ENCODE data around the gene HNRNPA0. TPM values are rescaled to one million over a fixed set of nuclear protein-coding genes. Genes with fewer than 3 reads are reported as not detected.

Gene HNRNPA0
- polyA plus RNA-seq, 1 of the 3 experiments (the other 2 are of a cell fraction) = 24.9 TPM

DNA sequence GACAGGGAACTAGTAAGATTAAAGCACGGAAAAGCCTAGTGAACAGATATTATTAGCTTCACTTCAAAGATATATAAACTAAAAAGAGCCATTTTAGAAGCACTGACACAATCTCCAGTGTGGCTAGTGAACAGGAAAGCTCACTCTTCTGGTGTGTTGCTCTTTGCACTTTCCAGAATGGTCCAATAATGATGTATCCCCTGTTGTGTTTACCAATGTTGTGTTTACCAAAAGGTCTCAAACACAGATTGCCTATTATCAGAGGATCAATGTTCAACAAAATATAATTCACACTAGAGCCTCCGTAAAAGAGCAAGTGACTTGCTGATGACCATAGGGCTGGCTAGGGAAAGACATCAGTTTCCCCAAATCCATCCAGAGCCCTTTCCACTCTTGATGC is 29.9 kb downstream of the HNRNPA0 start:
- H4K20me1 ChIP-seq (ENCODE audit: insufficient read depth) = no peaks in the 10 kb centered on the region
- no peak overlapping the region for H3K4me2 ChIP-seq
- H3K36me3 ChIP-seq (replicated peaks in 1 of 2; ENCODE audit: control insufficient read depth in 1 of 2, insufficient read depth in 2 of 2, low read length in 1 of 2) = no peaks in the 10 kb centered on the region
- DNase-seq = no peak
- no peak overlapping the region for H3K27ac ChIP-seq (ENCODE audit: low read depth in 2 of 2, low read length in 1 of 2)
- no peaks in the 10 kb centered on the region for H3F3A ChIP-seq (replicated peaks; ENCODE audit: insufficient read depth)
- no peak overlapping the region for H3K9ac ChIP-seq
- H3K79me2 ChIP-seq (ENCODE audit: insufficient read depth) = no peaks in the 10 kb centered on the region
- no peaks in the 10 kb centered on the region for H3K4me1 ChIP-seq (ENCODE audit: control insufficient read depth in 1 of 2, insufficient read depth in 2 of 2, low read depth in 1 of 2, low read length in 1 of 2)
- 62% methylated on average over 2 of the region's 2 CpGs for WGBS (ENCODE audit: low lambda C conversion rate)
- no peaks in the 10 kb centered on the region for H3K27me3 ChIP-seq (ENCODE audit: insufficient read depth)
- H3K4me3 ChIP-seq (ENCODE audit: low read depth in 2 of 2, low read length in 1 of 2) = no peak overlapping the region
- ChIA-PET CTCF (no interaction called here), POLR2A (no interaction called here)
- no peaks in the 10 kb centered on the region for H3K9me2 ChIP-seq
- H2AFZ ChIP-seq (ENCODE audit: low read depth) = no peak overlapping the region
- TF ChIP-seq CHD2 (IDR thresholded peaks at IDR 0.05; ENCODE audit: low read length, partially characterized antibody) = no peak
- TF ChIP-seq USF1 (IDR thresholded peaks at IDR 0.05; ENCODE audit: borderline replicate concordance, low read depth) = no peak
- TF ChIP-seq NRF1 (IDR thresholded peaks at IDR 0.05; ENCODE audit: low read depth, low read length) = no peak
- no peak for TF ChIP-seq EZH2phosphoT487 (IDR thresholded peaks at IDR 0.05; ENCODE audit: borderline replicate concordance, low read depth)
- TF ChIP-seq JUND (IDR thresholded peaks at IDR 0.05) = no peak
- no peak for TF ChIP-seq TAF1 (IDR thresholded peaks at IDR 0.05; ENCODE audit: borderline replicate concordance, low read depth, low read length)
- no peak for TF ChIP-seq FOXJ3 (CRISPR knock-in tag; IDR thresholded peaks at IDR 0.05)
- TF ChIP-seq RXRA (IDR thresholded peaks at IDR 0.05; ENCODE audit: borderline replicate concordance, low read depth) = no peak
- TF ChIP-seq SMC3 (IDR thresholded peaks at IDR 0.05; ENCODE audit: low read depth, low read length) = no peak
- no peak for TF ChIP-seq NFIC (IDR thresholded peaks at IDR 0.05; ENCODE audit: borderline replicate concordance)
- TF ChIP-seq GATA2 (CRISPR knock-in tag; IDR thresholded peaks at IDR 0.05) = no peak
- no peak for TF ChIP-seq MEF2A (IDR thresholded peaks at IDR 0.05; ENCODE audit: borderline replicate concordance, low read depth)
- TF ChIP-seq IRF3 (IDR thresholded peaks at IDR 0.05; ENCODE audit: low read depth, low read length) = no peak
- TF ChIP-seq, protein P1, sequence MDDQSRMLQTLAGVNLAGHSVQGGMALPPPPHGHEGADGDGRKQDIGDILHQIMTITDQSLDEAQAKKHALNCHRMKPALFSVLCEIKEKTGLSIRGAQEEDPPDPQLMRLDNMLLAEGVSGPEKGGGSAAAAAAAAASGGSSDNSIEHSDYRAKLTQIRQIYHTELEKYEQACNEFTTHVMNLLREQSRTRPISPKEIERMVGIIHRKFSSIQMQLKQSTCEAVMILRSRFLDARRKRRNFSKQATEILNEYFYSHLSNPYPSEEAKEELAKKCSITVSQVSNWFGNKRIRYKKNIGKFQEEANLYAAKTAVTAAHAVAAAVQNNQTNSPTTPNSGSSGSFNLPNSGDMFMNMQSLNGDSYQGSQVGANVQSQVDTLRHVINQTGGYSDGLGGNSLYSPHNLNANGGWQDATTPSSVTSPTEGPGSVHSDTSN (IDR thresholded peaks at IDR 0.05) = no peak
- H3K9me3 ChIP-seq = no peaks in the 10 kb centered on the region

- Histone ChIP-seq H3K9ac (no peak overlapping the region), H3K9me3 (no peaks in the 10 kb centered on the region), H3K27me3 (ENCODE audit: insufficient read depth) (no peaks in the 10 kb centered on the region), H3K4me1 (ENCODE audit: control insufficient read depth in 1 of 2, insufficient read depth in 2 of 2, low read depth in 1 of 2, low read length in 1 of 2) (no peaks in the 10 kb centered on the region), H3K9me2 (no peaks in the 10 kb centered on the region), H3K4me2 (no peak overlapping the region), H3F3A (replicated peaks; ENCODE audit: insufficient read depth) (no peaks in the 10 kb centered on the region), H3K79me2 (ENCODE audit: insufficient read depth) (no peaks in the 10 kb centered on the region), H3K27ac (ENCODE audit: low read depth in 2 of 2, low read length in 1 of 2) (no peak overlapping the region), H3K4me3 (ENCODE audit: low read depth in 2 of 2, low read length in 1 of 2) (no peak overlapping the region), H2AFZ (ENCODE audit: low read depth) (no peak overlapping the region), H3K36me3 (replicated peaks in 1 of 2; ENCODE audit: control insufficient read depth in 1 of 2, insufficient read depth in 2 of 2, low read length in 1 of 2) (no peaks in the 10 kb centered on the region), H4K20me1 (ENCODE audit: insufficient read depth) (no peaks in the 10 kb centered on the region)
- CTCF ChIA-PET = interaction anchor here (0.7 to 1.8 kb wide), 7 partner anchors 8 to 89 kb away, joined by 3 to 8 read pairs (median 3); no protein-coding TSS in a partner anchor
- no peak for DNase-seq
- TF ChIP-seq TEAD4 (IDR thresholded peaks at IDR 0.05; ENCODE audit: borderline replicate concordance, insufficient read depth) = no peak
- no peak for TF ChIP-seq ELF1 (IDR thresholded peaks at IDR 0.05)
- TF ChIP-seq ZBTB33 (IDR thresholded peaks at IDR 0.05; ENCODE audit: borderline replicate concordance, low read depth) = no peak
- TF ChIP-seq GABPA (IDR thresholded peaks at IDR 0.05; ENCODE audit: low read depth) = no peak
- TF ChIP-seq, protein P2, sequence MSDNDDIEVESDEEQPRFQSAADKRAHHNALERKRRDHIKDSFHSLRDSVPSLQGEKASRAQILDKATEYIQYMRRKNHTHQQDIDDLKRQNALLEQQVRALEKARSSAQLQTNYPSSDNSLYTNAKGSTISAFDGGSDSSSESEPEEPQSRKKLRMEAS (IDR thresholded peaks at IDR 0.05; ENCODE audit: low read depth) = no peak
- no peak for TF ChIP-seq POLR2AphosphoS5 (IDR thresholded peaks at IDR 0.05; ENCODE audit: low read depth, low read length)
- TF ChIP-seq SMC3 (IDR thresholded peaks at IDR 0.05; ENCODE audit: low read depth, low read length) = no peak
- no peak for TF ChIP-seq FOSL2 (IDR thresholded peaks at IDR 0.05; ENCODE audit: borderline replicate concordance, low read depth)
- no peak for TF ChIP-seq EZH2phosphoT487 (IDR thresholded peaks at IDR 0.05; ENCODE audit: borderline replicate concordance, low read depth)
- TF ChIP-seq EP300 (IDR thresholded peaks at IDR 0.05; ENCODE audit: borderline replicate concordance in 1 of 2, low read depth in 1 of 2, low read length in 1 of 2) = no peak
- POLR2A ChIA-PET = no interaction called here
These were observed 35.6 kb downstream of the HNRNPA0 start for GRCh38 chr5:137718611-137719010.

Measured in SK-N-SH (cell line).